ENCODE results near the gene SESN3. TPM values are rescaled to one million over a fixed set of nuclear protein-coding genes. Genes with fewer than 3 reads are reported as not detected.
A peak's percentile ranks its signal among the peaks of the same experiment; 100 is the strongest.

Gene SESN3
- total and polyA plus RNA-seq, 2 experiments from 2014 or later: 3.9 to 27.7 TPM

DNA sequence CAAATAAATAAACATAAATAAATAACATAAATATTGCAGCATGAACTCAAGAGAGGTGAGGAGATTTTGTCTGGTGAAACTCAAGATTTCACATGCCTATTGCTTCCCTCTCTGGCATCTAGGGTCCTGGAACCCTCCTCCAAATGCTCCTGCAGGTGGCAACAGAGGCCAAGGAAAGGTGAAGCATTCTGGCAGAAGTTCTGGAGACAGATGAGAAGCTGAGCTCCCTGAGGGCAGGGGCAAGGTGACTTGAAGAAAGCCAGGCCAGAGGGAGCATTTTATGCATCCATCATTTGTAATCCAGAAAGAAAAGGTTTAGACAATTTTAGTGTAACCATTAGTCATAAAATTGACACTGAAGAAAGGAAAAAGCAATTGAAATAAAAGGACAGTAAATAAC lies 76.5 kb downstream of the SESN3 start:
- Histone ChIP-seq H3K4me1 (ENCODE audit: low read depth) (no peaks in the 10 kb centered on the region), H3K36me3 (no peaks in the 10 kb centered on the region), H3K27me3 (peaks cover 16% of the 10 kb centered on the region), H3K9me3 (ENCODE audit: low read depth) (no peaks in the 10 kb centered on the region), H3K27ac (no peak overlapping the region), H3K4me3 (no peak overlapping the region)
- TF ChIP-seq, protein P1, sequence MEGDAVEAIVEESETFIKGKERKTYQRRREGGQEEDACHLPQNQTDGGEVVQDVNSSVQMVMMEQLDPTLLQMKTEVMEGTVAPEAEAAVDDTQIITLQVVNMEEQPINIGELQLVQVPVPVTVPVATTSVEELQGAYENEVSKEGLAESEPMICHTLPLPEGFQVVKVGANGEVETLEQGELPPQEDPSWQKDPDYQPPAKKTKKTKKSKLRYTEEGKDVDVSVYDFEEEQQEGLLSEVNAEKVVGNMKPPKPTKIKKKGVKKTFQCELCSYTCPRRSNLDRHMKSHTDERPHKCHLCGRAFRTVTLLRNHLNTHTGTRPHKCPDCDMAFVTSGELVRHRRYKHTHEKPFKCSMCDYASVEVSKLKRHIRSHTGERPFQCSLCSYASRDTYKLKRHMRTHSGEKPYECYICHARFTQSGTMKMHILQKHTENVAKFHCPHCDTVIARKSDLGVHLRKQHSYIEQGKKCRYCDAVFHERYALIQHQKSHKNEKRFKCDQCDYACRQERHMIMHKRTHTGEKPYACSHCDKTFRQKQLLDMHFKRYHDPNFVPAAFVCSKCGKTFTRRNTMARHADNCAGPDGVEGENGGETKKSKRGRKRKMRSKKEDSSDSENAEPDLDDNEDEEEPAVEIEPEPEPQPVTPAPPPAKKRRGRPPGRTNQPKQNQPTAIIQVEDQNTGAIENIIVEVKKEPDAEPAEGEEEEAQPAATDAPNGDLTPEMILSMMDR (IDR thresholded peaks at IDR 0.05; ENCODE audit: low read depth, low read length): peak; percentile 57
- peak; percentile 70 to 74 for DNase-seq (ENCODE audit: low read depth in 1 of 2, low spot score in 1 of 2)

DNA sequence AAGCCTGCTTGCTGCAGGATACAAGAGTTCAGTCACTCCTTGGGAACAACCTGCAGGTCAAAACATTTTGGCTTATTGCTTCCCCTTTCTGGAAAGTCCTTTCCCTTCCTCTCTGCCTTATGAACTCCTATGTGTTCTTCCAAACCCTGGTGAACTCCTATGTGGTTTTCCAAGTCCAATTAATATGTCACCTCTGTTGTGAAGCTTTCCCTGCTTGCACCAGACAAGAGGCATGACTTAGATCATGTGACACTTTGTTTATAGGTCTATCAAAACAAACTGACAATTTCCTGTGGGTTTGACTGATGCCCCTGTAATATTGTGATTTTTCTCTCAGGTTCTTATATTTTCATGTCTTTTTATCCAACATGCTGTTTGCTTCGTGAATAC lies 77.2 kb downstream of the SESN3 start:
- Histone ChIP-seq H3K27ac (no peak overlapping the region), H3K9me3 (ENCODE audit: low read depth) (no peaks in the 10 kb centered on the region), H3K27me3 (peaks cover 17% of the 10 kb centered on the region), H3K36me3 (no peaks in the 10 kb centered on the region), H3K4me1 (ENCODE audit: low read depth) (no peaks in the 10 kb centered on the region), H3K4me3 (no peak overlapping the region)
- TF ChIP-seq, protein P1 (IDR thresholded peaks at IDR 0.05; ENCODE audit: low read depth, low read length): no peak
- no peak for DNase-seq (ENCODE audit: low read depth in 1 of 2, low spot score in 1 of 2)

DNA sequence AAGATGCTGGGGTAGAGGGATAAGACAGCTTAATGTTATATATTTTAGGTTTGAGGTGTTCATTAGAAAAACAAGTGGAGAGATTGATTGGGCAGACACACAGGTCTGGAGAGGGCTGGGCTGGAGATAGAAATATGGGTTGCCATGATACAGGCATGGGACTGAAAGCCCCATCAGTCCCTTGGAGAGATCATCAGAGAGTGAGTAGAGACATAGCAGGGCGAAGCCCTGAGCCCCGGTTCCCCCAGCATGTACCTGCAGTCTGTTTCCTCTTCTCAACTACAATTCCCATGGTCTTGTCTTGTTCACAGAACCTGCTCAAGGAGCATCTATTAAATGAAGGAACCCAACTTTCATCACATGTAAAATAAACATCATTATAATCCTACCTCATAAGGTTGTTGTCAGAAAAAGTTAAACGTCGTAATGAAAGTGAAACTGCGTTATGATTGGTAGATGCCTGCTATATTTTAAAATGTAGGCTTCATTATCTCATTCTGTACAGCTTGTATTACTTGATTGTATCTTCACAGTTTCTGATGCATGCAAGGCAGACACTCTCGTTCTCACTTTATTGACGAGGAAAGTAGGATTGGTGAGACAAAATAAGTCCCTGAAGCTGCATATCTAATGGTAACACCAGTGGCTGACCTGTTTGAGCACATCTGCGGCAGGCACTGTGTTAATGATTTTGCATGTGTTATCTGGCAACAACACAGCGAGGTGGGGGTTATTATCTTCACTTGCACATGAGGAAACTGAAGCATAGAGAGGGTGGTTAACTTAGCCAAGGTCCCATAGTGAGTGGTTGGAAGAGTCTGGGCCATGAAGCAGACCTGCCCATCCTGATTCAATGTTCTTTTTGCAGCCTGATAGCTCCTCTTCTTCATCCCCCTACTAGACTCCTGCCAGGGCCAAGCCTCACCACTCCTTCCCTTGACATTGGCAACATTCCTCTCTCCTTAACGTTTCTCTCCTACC lies 77.8 kb downstream of the SESN3 start:
- Histone ChIP-seq H3K4me3 (no peak overlapping the region), H3K36me3 (no peaks in the 10 kb centered on the region)
- TF ChIP-seq, protein P1 (IDR thresholded peaks at IDR 0.05; ENCODE audit: low read depth, low read length): no peak

DNA sequence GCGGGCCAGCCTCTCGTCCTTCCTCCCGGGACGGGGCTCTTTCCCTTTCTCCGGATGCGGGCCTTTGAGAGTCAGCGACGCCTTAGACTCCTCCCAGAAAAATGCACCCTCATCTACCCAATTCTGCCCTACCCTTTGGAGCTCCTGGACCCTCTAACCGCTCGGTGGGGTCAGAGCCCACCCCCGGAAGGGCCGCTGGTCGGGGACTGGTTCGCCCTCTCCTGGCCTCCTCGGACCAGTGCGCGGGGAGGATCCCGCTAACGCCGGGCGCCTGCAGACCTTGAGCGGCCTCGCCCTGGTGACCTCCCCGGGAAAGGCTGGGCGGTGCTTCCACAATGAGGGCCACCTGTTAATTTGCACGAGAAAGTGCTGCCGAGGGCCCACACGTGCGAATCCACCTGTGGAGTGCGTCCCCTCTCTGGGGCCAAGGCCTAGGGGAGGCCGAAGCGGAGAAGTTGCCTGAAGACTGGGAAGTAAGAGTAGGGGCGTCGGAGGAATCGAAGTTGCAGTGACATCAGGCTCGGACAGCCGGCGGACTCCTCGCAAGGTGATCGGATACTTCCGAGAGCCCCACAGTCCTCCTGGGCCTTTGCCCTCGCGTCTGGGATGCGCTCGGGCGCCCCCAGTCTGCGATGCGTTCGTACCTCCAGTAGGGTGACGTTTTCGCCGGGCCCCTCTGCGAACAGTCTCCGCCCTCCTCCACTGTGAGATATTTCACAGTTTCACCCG lies 79.9 kb downstream of the SESN3 start:
- H3K27ac ChIP-seq: no peak overlapping the region
- H3K4me3 ChIP-seq: peak overlapping the region; percentile 23
- peak; percentile 92 to 94 for DNase-seq (ENCODE audit: low read depth in 1 of 2, low spot score in 1 of 2)
- no peaks in the 10 kb centered on the region for H3K36me3 ChIP-seq
- H3K27me3 ChIP-seq: peaks cover 17% of the 10 kb centered on the region
- no peaks in the 10 kb centered on the region for H3K4me1 ChIP-seq (ENCODE audit: low read depth)
- TF ChIP-seq, protein P1 (IDR thresholded peaks at IDR 0.05; ENCODE audit: low read depth, low read length): peak; percentile 77
- no peaks in the 10 kb centered on the region for H3K9me3 ChIP-seq (ENCODE audit: low read depth)

More for the DNA sequence above, 77.8 kb downstream of the SESN3 start:
- no peak for DNase-seq (ENCODE audit: low read depth in 1 of 2, low spot score in 1 of 2)
- no peaks in the 10 kb centered on the region for H3K4me1 ChIP-seq (ENCODE audit: low read depth)
- no peak overlapping the region for H3K27ac ChIP-seq
- H3K9me3 ChIP-seq (ENCODE audit: low read depth): no peaks in the 10 kb centered on the region
- peaks cover 17% of the 10 kb centered on the region for H3K27me3 ChIP-seq

DNA sequence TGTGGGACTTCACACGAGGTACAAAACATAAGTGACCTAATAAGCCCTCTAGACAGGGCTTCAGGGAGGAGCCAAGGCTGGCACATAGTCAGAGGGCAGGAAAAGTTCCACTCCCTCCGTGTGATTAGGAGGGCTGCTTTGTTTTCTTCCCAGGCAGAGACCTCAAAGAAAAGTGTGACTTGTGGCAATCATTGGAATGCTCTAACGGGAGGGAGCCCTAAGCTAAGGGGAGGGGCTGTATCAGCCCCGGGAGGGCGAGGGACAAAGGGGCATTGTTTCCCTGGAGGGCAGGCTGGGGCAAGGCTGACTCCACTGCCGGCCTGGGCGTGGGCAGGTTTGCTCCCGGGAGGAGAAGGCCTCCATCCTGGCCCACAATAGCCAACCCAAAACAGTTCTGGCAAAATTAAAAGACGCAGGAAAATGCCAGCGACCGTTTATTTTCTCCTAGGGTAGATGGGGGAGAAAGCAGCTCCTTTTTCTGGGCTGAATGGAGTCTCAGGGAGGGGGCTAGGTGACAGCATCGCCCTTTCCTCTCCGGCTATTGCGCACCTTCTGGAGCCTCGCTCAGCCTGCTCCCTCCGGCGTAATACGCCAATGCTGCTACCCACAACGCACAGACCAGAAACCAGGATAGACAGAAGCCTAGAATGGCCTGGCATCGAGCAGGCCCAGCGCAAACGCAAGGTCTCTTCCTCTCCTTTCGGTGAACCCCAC lies 81.2 kb downstream of the SESN3 start:
- TF ChIP-seq, protein P1 (IDR thresholded peaks at IDR 0.05; ENCODE audit: low read depth, low read length): no peak
- DNase-seq (ENCODE audit: low read depth in 1 of 2, low spot score in 1 of 2): peak in 1 of 2 donors; percentile 78
- H3K4me1 ChIP-seq (ENCODE audit: low read depth): peaks cover 1% of the 10 kb centered on the region
- H3K4me3 ChIP-seq: no peak overlapping the region
- H3K27me3 ChIP-seq: peaks cover 17% of the 10 kb centered on the region
- H3K27ac ChIP-seq: no peak overlapping the region
- no peaks in the 10 kb centered on the region for H3K9me3 ChIP-seq (ENCODE audit: low read depth)
- no peaks in the 10 kb centered on the region for H3K36me3 ChIP-seq

Data from cardiac muscle cell (in vitro differentiated cells and primary cell).